Esophagus muscularis mucosa (tissue), 4 donors: ENCODE measurements around the gene GALNTL6. TPM values are rescaled to one million over a fixed set of nuclear protein-coding genes. Genes with fewer than 3 reads are reported as not detected.
A peak's percentile ranks its signal among the peaks of the same experiment; 100 is the strongest.

Source experiments
- DNase-seq: peaks from one replicate; pipeline ENCODE4 v3.0.0-alpha.2; 2017; ENCODE audit errors: extremely low spot score
- H3K27ac ChIP-seq, 4 donors: fragments of 200-600 bp; sonication (generic); replicated peaks in 1 of 4; 1 replicate in 3 of 4; 2 replicates in 1 of 4; pipeline ENCODE4 v1.5.1; 2016 to 2019; ENCODE audit warnings: mild to moderate bottlenecking in 1 of 4
- H3K27me3 ChIP-seq, 4 donors: fragments of 200-600 bp; sonication (generic); one replicate each; pipeline versions ENCODE4 v1.5.1 to v1.6.0; 2016 to 2019
- H3K36me3 ChIP-seq, 4 donors: fragments of 200-600 bp; sonication (generic); one replicate each; pipeline ENCODE4 v1.5.1; 2016 to 2019
- H3K4me1 ChIP-seq, 4 donors: fragments of 200-600 bp; sonication (generic); one replicate each; pipeline ENCODE4 v1.5.1; 2016 to 2019
- H3K4me3 ChIP-seq, 4 donors: fragments of 200-600 bp; sonication (generic); 1 replicate in 2 of 4; 2 replicates in 2 of 4; pipeline ENCODE4 v1.5.1; 2016 to 2019; ENCODE audit warnings: mild to moderate bottlenecking in 4 of 4, moderate library complexity in 1 of 4
- H3K9me3 ChIP-seq, 4 donors: fragments of 200-600 bp; sonication (generic); 1 replicate in 3 of 4; 2 replicates in 1 of 4; pipeline ENCODE4 v1.5.1; 2016 to 2019
- CTCF ChIP-seq, 3 experiments: fragments of 200-600 bp in 2 of 3; fragments of 450-650 bp in 1 of 3; sonication (generic) in 2 of 3; IDR thresholded peaks; one replicate each; pipeline ENCODE4 v1.5.1; 2017 to 2019; ENCODE audit warnings: antibody characterized with exemption in 3 of 3, mild to moderate bottlenecking in 2 of 3, moderate library complexity in 1 of 3
- EP300 ChIP-seq: sonication (generic); formaldehyde crosslinking; IDR thresholded peaks from one replicate; pipeline ENCODE4 v1.6.1; 2017; ENCODE audit warnings: antibody characterized with exemption
- POLR2A ChIP-seq: fragments of 450-650 bp; IDR thresholded peaks from one replicate; pipeline ENCODE4 v1.6.1; 2017; ENCODE audit warnings: antibody characterized with exemption, moderate library complexity, mild to moderate bottlenecking, low read depth
- POLR2AphosphoS5 ChIP-seq, 2 donors: sonication (generic); formaldehyde crosslinking; IDR thresholded peaks; one replicate each; pipeline ENCODE4 v1.6.1; 2017; ENCODE audit warnings: antibody characterized with exemption in 2 of 2
- WGBS: methylation state at CpG from one replicate; pipeline ENCODE4 v1.1.5; 2018; 5-methylcytosine and 5-hydroxymethylcytosine counted together
- intact Hi-C: fragments of 100-400 bp; cut with DNase I; formaldehyde crosslinking; loops from one replicate; pipeline ENCODE4 v1.15.1; 2023
- total RNA-seq, 4 donors: library from RNA; depleted of rRNA; stranded (reverse); fragments of >200 nt; gene quantifications; one replicate each; pipeline versions ENCODE4 v1.1.0 to v1.2.1, GENCODE V29; 2016

Gene GALNTL6
- total RNA-seq, 4 donors from 2014 or later, result 0.33 to 0.42 TPM; not detected in 2

- 72% methylated on average over 3 of the region's 3 CpGs for WGBS
- DNase-seq, result peak; percentile 55
- H3K27ac ChIP-seq, result no peak overlapping the region
- no peaks in the 10 kb centered on the region for H3K36me3 ChIP-seq
- no peak overlapping the region for H3K4me3 ChIP-seq
- H3K9me3 ChIP-seq, result peaks cover 0 to 7% (median 1%) of the 10 kb centered on the region in 4 donors
- H3K27me3 ChIP-seq, result no peaks in the 10 kb centered on the region
- peaks cover 0 to 5% (median 0%) of the 10 kb centered on the region in 4 donors for H3K4me1 ChIP-seq
- TF ChIP-seq POLR2AphosphoS5 (IDR thresholded peaks at IDR 0.05) (no peak), CTCF (IDR thresholded peaks at IDR 0.05) (no peak), POLR2A (no peak), EP300 (no peak)
- intact Hi-C loops, result no loop called here
Observed at GRCh38 chr4:172983014-172983413, 1169.8 kb downstream of the GALNTL6 start.

DNA sequence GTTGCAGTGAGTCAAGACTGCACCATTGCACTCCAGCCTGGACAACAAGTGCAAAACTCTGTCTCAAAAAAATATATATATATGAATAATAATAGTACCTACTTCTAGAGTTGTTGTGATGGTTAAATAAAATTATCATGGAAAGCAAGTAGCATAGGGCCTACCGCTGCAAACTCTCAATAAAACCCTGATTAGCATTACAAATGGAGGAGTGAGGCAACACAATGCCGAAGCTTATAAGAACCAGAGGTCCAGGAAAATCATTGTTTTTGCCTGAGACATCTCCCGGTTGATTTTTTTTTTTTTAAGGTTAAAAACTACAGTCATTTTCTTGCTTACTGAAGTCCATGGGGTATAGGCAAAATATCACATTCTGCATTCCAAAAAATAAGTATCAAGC is 1170.4 kb downstream of the GALNTL6 start:
- H3K27ac ChIP-seq, result no peak overlapping the region
- no peaks in the 10 kb centered on the region for H3K36me3 ChIP-seq
- no peak overlapping the region for H3K4me3 ChIP-seq
- H3K9me3 ChIP-seq, result peaks cover 0 to 10% (median 6%) of the 10 kb centered on the region in 4 donors
- no peak for TF ChIP-seq EP300
- TF ChIP-seq POLR2A, result no peak
- no peak for TF ChIP-seq POLR2AphosphoS5 (IDR thresholded peaks at IDR 0.05)
- TF ChIP-seq CTCF (IDR thresholded peaks at IDR 0.05), result no peak
- intact Hi-C loops, result no loop called here
- DNase-seq, result peak; percentile 21
- WGBS, result 92% methylated on average over 3 of the region's 3 CpGs
- H3K27me3 ChIP-seq, result no peaks in the 10 kb centered on the region
- H3K4me1 ChIP-seq, result peaks cover 0 to 5% (median 0%) of the 10 kb centered on the region in 4 donors

DNA sequence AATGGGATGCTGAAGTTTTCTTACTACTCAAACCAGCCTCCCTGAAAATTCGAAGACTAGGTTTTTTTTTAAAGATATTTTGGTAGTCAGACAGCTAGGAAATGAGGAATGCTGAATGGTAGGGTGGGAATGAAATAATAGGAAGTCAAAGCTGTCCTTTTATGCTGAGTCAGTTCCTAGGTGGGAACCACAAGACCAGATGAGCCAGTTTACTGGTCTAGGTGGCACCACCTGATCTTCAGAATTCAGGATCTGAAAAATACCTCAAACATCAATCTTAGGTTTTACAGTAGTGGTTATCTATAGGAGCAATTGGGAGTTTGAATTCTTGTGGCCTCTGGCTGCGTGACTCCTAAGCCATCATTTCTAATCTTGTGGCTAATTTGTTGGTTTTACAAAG is 1172.3 kb downstream of the GALNTL6 start:
- Histone ChIP-seq H3K36me3 (no peaks in the 10 kb centered on the region), H3K9me3 (peaks cover 0 to 14% (median 8%) of the 10 kb centered on the region in 4 donors), H3K4me3 (no peak overlapping the region), H3K4me1 (peaks cover 0 to 5% (median 0%) of the 10 kb centered on the region in 4 donors), H3K27me3 (no peaks in the 10 kb centered on the region), H3K27ac (no peak overlapping the region)
- intact Hi-C loops, result no loop called here
- no peak for TF ChIP-seq CTCF (IDR thresholded peaks at IDR 0.05)
- no peak for TF ChIP-seq EP300
- DNase-seq, result no peak
- 70% methylated on average over 2 of the region's 2 CpGs for WGBS

- WGBS, result 100% methylated on average over 1 of the region's 1 CpG
- Histone ChIP-seq H3K4me1 (peaks cover 0 to 5% (median 0%) of the 10 kb centered on the region in 4 donors), H3K9me3 (peaks cover 0 to 14% (median 8%) of the 10 kb centered on the region in 4 donors), H3K4me3 (no peak overlapping the region), H3K36me3 (no peaks in the 10 kb centered on the region), H3K27me3 (no peaks in the 10 kb centered on the region), H3K27ac (no peak overlapping the region)
- TF ChIP-seq POLR2A (no peak), POLR2AphosphoS5 (IDR thresholded peaks at IDR 0.05) (no peak), CTCF (IDR thresholded peaks at IDR 0.05) (no peak), EP300 (no peak)
- DNase-seq, result no peak
- intact Hi-C loops, result no loop called here
Observed at GRCh38 chr4:172986114-172986513, 1172.9 kb downstream of the GALNTL6 start.
